Activated T-cell treated with anti-CD3 and anti-CD28 coated beads, Interleukin-2, amount 50 U/mL, for 72 hours (primary cell): ENCODE measurements around the gene RPS6KA5. TPM values are rescaled to one million over a fixed set of nuclear protein-coding genes. Genes with fewer than 3 reads are reported as not detected.
"Not testable (repeated sequence)": the region's sequence is repeated elsewhere in the genome, so short reads cannot be mapped to it uniquely, and the experiment has no call there.

Experiments
- ATAC-seq, 2 donors: fragments of 150-1000 bp; cut with Tn5 transposase; replicated peaks in 1 of 2; 2 replicates each; pipeline ENCODE4 v1.10.0; 2021; ENCODE audit warnings: moderate library complexity in 2 of 2, mild to moderate bottlenecking in 1 of 2
- DNase-seq, 2 donors: peaks; one replicate each; pipeline ENCODE4 v3.0.0; 2021 to 2022; ENCODE audit warnings: mixed read lengths in 1 of 2
- H3K27ac Mint-ChIP-seq: one replicate; pipeline ENCODE4 v1.8.0; 2022; ENCODE audit warnings: mild to moderate bottlenecking, moderate library complexity, mixed read lengths
- H3K27me3 Mint-ChIP-seq: one replicate; pipeline ENCODE4 v1.8.0; 2022; ENCODE audit warnings: low read depth, mixed read lengths
- H3K36me3 Mint-ChIP-seq, 2 donors: one replicate each; pipeline ENCODE4 v1.8.0; 2022; ENCODE audit warnings: mixed read lengths in 2 of 2, mild to moderate bottlenecking in 1 of 2; ENCODE audit not compliant: insufficient read depth in 2 of 2
- H3K4me1 Mint-ChIP-seq: one replicate; pipeline ENCODE4 v1.8.0; 2022; ENCODE audit warnings: low read depth, mixed read lengths
- H3K4me3 Mint-ChIP-seq, 2 donors: one replicate each; pipeline ENCODE4 v1.8.0; 2022; ENCODE audit warnings: mild to moderate bottlenecking in 2 of 2, mixed read lengths in 2 of 2, moderate library complexity in 2 of 2
- H3K9me3 Mint-ChIP-seq, 2 donors: one replicate each; pipeline ENCODE4 v1.8.0; 2022; ENCODE audit warnings: mixed read lengths in 2 of 2
- total RNA-seq, 2 donors: library from RNA; stranded (reverse); gene quantifications; one replicate each; pipeline ENCODE4 v1.2.3, GENCODE V29; 2022

Gene RPS6KA5
- total RNA-seq, 2 donors from 2014 or later, result 18.5 to 30.3 TPM

- Mint-ChIP-seq H3K4me1 (peaks cover 67% of the 10 kb centered on the region), H3K4me3 (no peak overlapping the region), H3K27ac (no peak overlapping the region)
Measured at GRCh38 chr14:91036741-91037469, 23.5 kb downstream of the RPS6KA5 start.

DNA sequence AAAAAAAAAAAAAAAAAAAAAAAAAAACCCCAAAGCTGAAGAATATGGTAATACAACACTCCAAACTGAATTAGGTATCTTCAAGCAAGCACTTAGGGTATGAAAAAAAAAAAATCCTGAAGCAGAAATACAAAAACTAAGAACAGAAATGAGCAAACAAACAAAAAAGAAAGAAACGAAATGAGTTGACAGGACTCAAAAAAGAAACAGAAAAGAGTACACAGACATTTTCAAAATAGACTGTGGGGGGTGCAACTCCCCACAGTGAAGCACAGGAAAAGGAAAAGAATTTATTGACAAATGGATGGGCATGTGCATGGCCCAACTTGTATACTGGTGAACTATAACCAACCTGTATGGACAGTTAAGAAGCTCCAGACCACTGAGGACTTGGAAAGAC, 24.6 kb downstream of the RPS6KA5 start:
- H3K4me3 Mint-ChIP-seq, result peak overlapping the region; percentile 8 to 76
- H3K9me3 Mint-ChIP-seq, result no peaks in the 10 kb centered on the region
- H3K27me3 Mint-ChIP-seq, result no peaks in the 10 kb centered on the region
- DNase-seq (peak in 1 of 2 donors; percentile 35), ATAC-seq (peak; percentile 68 to 74)
- H3K36me3 Mint-ChIP-seq, result peaks cover 1 to 12% of the 10 kb centered on the region in 2 donors
- peaks cover 74% of the 10 kb centered on the region for H3K4me1 Mint-ChIP-seq
- peak overlapping the region; percentile 66 for H3K27ac Mint-ChIP-seq

More at GRCh38 chr14:91036741-91037469, 23.5 kb downstream of the RPS6KA5 start:
- no peaks in the 10 kb centered on the region for H3K9me3 Mint-ChIP-seq
- ATAC-seq (peak; percentile 24 to 26), DNase-seq (no peak)
- H3K27me3 Mint-ChIP-seq, result no peaks in the 10 kb centered on the region
- peaks cover 1 to 10% of the 10 kb centered on the region in 2 donors for H3K36me3 Mint-ChIP-seq

GRCh38 chr14:91034379-91034778, 26.1 kb downstream of the RPS6KA5 start:
- Mint-ChIP-seq H3K4me1 (peaks cover 79% of the 10 kb centered on the region), H3K4me3 (peak overlapping the region in 1 of 2 donors; percentile 76), H3K36me3 (peaks cover 0 to 10% of the 10 kb centered on the region in 2 donors)
- H3K27ac Mint-ChIP-seq, DNase-seq, ATAC-seq, H3K9me3 Mint-ChIP-seq, H3K27me3 Mint-ChIP-seq: not testable (repeated sequence)

DNA sequence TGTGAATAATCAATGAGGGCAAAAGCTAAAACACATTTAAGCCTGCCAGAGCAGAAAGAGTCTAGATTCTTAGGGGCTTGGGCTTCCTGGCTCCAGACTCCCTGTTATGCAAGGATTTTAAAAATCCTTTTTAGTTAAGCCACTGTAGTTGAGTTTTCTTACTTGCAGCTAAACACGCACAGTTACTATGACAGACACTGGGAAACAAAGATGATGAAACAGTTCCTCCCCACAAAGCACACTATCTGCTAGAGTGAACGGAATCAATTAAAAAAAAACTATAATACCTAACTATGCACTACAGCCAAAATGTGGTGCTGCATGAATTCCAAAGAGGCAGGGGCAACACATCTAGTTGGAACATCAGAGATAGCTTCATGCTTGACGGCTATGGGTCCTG, 28.2 kb downstream of the RPS6KA5 start:
- ATAC-seq (no peak), DNase-seq (no peak)
- Mint-ChIP-seq H3K36me3 (peaks cover 0 to 8% of the 10 kb centered on the region in 2 donors), H3K4me3 (peak overlapping the region; percentile 4 to 6), H3K9me3 (no peaks in the 10 kb centered on the region), H3K4me1 (peaks cover 80% of the 10 kb centered on the region), H3K27me3 (no peaks in the 10 kb centered on the region), H3K27ac (peak overlapping the region; percentile 12)

GRCh38 chr14:91031666-91032065, 28.8 kb downstream of the RPS6KA5 start:
- Mint-ChIP-seq H3K4me3 (no peak overlapping the region), H3K36me3 (peaks cover 0 to 8% of the 10 kb centered on the region in 2 donors), H3K27ac (no peak overlapping the region), H3K4me1 (peaks cover 78% of the 10 kb centered on the region), H3K27me3 (no peaks in the 10 kb centered on the region), H3K9me3 (no peaks in the 10 kb centered on the region)
- DNase-seq (no peak), ATAC-seq (no peak)

GRCh38 chr14:91029456-91030217, 30.8 kb downstream of the RPS6KA5 start:
- ATAC-seq (peak in 1 of 2 donors; percentile 44), DNase-seq (no peak)
- Mint-ChIP-seq H3K36me3 (peaks cover 1 to 8% of the 10 kb centered on the region in 2 donors), H3K4me1 (peaks cover 72% of the 10 kb centered on the region), H3K27ac (peak overlapping the region; percentile 73), H3K4me3 (peak overlapping the region; percentile 58 to 76), H3K27me3 (no peaks in the 10 kb centered on the region), H3K9me3 (no peaks in the 10 kb centered on the region)

GRCh38 chr14:91027561-91027960, 32.9 kb downstream of the RPS6KA5 start:
- no peak for DNase-seq
- no peaks in the 10 kb centered on the region for H3K27me3 Mint-ChIP-seq
- H3K27ac Mint-ChIP-seq, result peak overlapping the region; percentile 1
- H3K4me1 Mint-ChIP-seq, result peaks cover 87% of the 10 kb centered on the region
- no peak overlapping the region for H3K4me3 Mint-ChIP-seq
- no peak for ATAC-seq
- no peaks in the 10 kb centered on the region for H3K9me3 Mint-ChIP-seq
- H3K36me3 Mint-ChIP-seq, result peaks cover 1 to 5% of the 10 kb centered on the region in 2 donors

DNA sequence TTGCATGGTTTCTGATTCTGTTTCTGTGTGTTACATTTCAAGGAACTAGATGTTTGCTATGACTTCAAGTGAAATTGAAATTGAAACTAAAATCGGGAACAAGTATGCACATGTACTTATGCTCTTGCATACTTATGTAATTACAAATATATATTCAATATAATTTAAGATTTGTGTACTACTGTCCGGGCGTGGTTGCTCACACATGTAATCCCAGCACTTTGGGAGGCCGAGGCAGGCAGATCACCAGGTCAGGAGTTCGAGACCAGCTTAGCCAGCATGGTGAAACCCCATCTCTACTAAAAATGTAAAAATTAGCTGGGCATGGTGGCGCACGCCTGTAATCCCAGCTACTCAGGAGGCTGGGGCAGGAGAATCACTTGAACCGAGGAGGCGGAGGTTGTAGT, 37.8 kb downstream of the RPS6KA5 start:
- peak overlapping the region; percentile 99 for H3K27ac Mint-ChIP-seq
- DNase-seq, H3K9me3 Mint-ChIP-seq, H3K36me3 Mint-ChIP-seq, H3K27me3 Mint-ChIP-seq: not testable (repeated sequence)
- peak overlapping the region; percentile 65 to 75 for H3K4me3 Mint-ChIP-seq
- ATAC-seq, result peak; percentile 85 to 88
- peaks cover 74% of the 10 kb centered on the region for H3K4me1 Mint-ChIP-seq

- peaks cover 0 to 4% of the 10 kb centered on the region in 2 donors for H3K36me3 Mint-ChIP-seq
- peaks cover 68% of the 10 kb centered on the region for H3K4me1 Mint-ChIP-seq
- no peaks in the 10 kb centered on the region for H3K27me3 Mint-ChIP-seq
- no peak for DNase-seq
- peaks cover 0 to 2% of the 10 kb centered on the region in 2 donors for H3K9me3 Mint-ChIP-seq
- ATAC-seq, result peak; percentile 66 to 67
- peak overlapping the region; percentile 65 to 75 for H3K4me3 Mint-ChIP-seq
- peak overlapping the region; percentile 99 for H3K27ac Mint-ChIP-seq
Measured at GRCh38 chr14:91021991-91022621, 38.3 kb downstream of the RPS6KA5 start.

GRCh38 chr14:91021115-91021514, 39.3 kb downstream of the RPS6KA5 start:
- DNase-seq, result no peak
- Mint-ChIP-seq H3K9me3 (peaks cover 0 to 2% of the 10 kb centered on the region in 2 donors), H3K4me1 (peaks cover 61% of the 10 kb centered on the region), H3K36me3 (peaks cover 0 to 4% of the 10 kb centered on the region in 2 donors), H3K27me3 (no peaks in the 10 kb centered on the region), H3K27ac (no peak overlapping the region), H3K4me3 (no peak overlapping the region)
- ATAC-seq, result no peak

- Mint-ChIP-seq H3K27ac (peak overlapping the region; percentile 57), H3K27me3 (no peaks in the 10 kb centered on the region), H3K9me3 (peaks cover 0 to 2% of the 10 kb centered on the region in 2 donors), H3K4me3 (no peak overlapping the region), H3K4me1 (peaks cover 60% of the 10 kb centered on the region), H3K36me3 (peaks cover 0 to 2% of the 10 kb centered on the region in 2 donors)
- ATAC-seq (peak; percentile 39 to 64), DNase-seq (no peak)
Measured at GRCh38 chr14:91019673-91020072, 40.8 kb downstream of the RPS6KA5 start.

DNA sequence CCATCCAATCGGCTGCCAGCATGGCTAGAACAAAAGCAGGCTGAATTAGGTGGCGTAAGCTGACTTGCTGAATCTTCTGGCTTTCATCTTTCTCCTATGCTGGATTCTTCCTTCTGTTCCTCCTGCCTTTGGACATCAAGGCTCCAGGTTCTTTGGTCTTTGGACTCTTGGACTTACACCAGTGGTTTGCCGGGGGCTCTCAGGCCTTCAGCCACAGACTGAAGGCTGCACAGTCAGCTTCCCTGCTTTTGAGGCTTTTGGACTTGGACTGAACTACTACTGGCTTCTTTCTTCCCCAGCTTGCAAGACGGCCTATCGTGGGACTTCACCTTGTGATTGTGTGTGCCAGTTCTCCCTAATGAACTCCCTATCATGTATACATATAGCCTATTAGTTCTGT, 42.0 kb downstream of the RPS6KA5 start:
- peaks cover 0 to 2% of the 10 kb centered on the region in 2 donors for H3K9me3 Mint-ChIP-seq
- H3K27ac Mint-ChIP-seq, result no peak overlapping the region
- DNase-seq (no peak), ATAC-seq (no peak)
- peaks cover 48% of the 10 kb centered on the region for H3K4me1 Mint-ChIP-seq
- no peak overlapping the region for H3K4me3 Mint-ChIP-seq
- no peaks in the 10 kb centered on the region for H3K27me3 Mint-ChIP-seq
- H3K36me3 Mint-ChIP-seq, result peaks cover 0 to 2% of the 10 kb centered on the region in 2 donors
